HepG2 (cell line): ENCODE data around the gene CTNNA3. TPM values are rescaled to one million over a fixed set of nuclear protein-coding genes. Genes with fewer than 3 reads are reported as not detected.

Experiments used
- ATAC-seq: fragments of 200-7000 bp; cut with Tn5 transposase; 3 replicates; pipeline ENCODE4 v1.9.1; 2020; ENCODE audit warnings: mild to moderate bottlenecking, moderate library complexity
- BruUV-seq: library from RNA; stranded (reverse); fragments of 400-500 nt; replicated peaks from 2 replicates; lab custom pipeline; 2021; lab: Mats Ljungman, UMichigan
- CTCF ChIA-PET: fragments of 300-600 bp; formaldehyde crosslinking; extraction: SDS; loops from one replicate; lab custom pipeline; 2021; ENCODE audit warnings: low total read pairs, inconsistent platforms, low intra/inter-chr PET ratio; lab: Yijun Ruan, JAX
- POLR2A ChIA-PET: fragments of 350-600 bp; sonication (Branson Sonifier 250); formaldehyde crosslinking; loops from one replicate; lab custom pipeline; 2020; ENCODE audit warnings: antibody characterized with exemption, inconsistent platforms; lab: Yijun Ruan, JAX
- DNase-seq: peaks from one replicate; pipeline ENCODE4 v3.0.0-alpha.2; 2015; ENCODE audit warnings: low spot score
- FAIRE-seq: peaks from 3 replicates; lab custom pipeline; 2011; peaks lifted over from hg19 to GRCh38; lab: Jason Lieb, UNC
- H2AFZ ChIP-seq: one replicate; pipeline ENCODE4 v1.6.1; 2011; ENCODE audit warnings: low read length, inconsistent platforms
- H3K27ac ChIP-seq: fragments of 300-600 bp; 3 replicates; pipeline ENCODE4 v1.8.0; 2011; ENCODE audit warnings: mixed run types, mild to moderate bottlenecking, mixed read lengths, low read length, inconsistent platforms; ENCODE audit not compliant: insufficient read depth; ENCODE audit errors: extremely low read length
- H3K27me3 ChIP-seq, 2 experiments: fragments of 200-600 bp in 1 of 2; 2 replicates in 1 of 2; 3 replicates in 1 of 2; pipeline versions ENCODE4 v1.6.0 to v1.8.0; 2011; ENCODE audit warnings: low read length in 2 of 2, mild to moderate bottlenecking in 2 of 2, moderate library complexity in 2 of 2, inconsistent platforms in 1 of 2; ENCODE audit not compliant: insufficient read depth in 2 of 2, control insufficient read depth in 1 of 2
- H3K36me3 ChIP-seq, 2 experiments: fragments of 200-600 bp in 1 of 2; replicated peaks in 1 of 2; 2 replicates in 1 of 2; 3 replicates in 1 of 2; pipeline versions ENCODE4 v1.5.1 to v1.8.0; 2011; ENCODE audit warnings: low read length in 2 of 2, inconsistent platforms in 1 of 2; ENCODE audit not compliant: insufficient read depth in 2 of 2, control insufficient read depth in 1 of 2
- H3K4me1 ChIP-seq: 2 replicates; pipeline ENCODE4 v1.5.1; 2012; ENCODE audit warnings: low read length, inconsistent platforms; ENCODE audit not compliant: insufficient read depth
- H3K4me2 ChIP-seq: 2 replicates; pipeline ENCODE4 v1.6.0; 2011; ENCODE audit warnings: low read depth, low read length, inconsistent platforms
- H3K4me3 ChIP-seq, 3 experiments: fragments of 200-600 bp in 1 of 3; sonication (generic), shearing (Covaris generic) in 1 of 3; replicated peaks in 1 of 3; 2 replicates each; pipeline ENCODE4 v1.5.1; 2011 to 2016; ENCODE audit warnings: low read length in 3 of 3, inconsistent platforms in 2 of 3, low read depth in 2 of 3, mild to moderate bottlenecking in 2 of 3, control low read depth in 1 of 3, mixed read lengths in 1 of 3; ENCODE audit not compliant: insufficient read depth in 1 of 3
- H3K79me2 ChIP-seq: one replicate; pipeline ENCODE4 v1.6.1; 2011; ENCODE audit warnings: low read length, inconsistent platforms; ENCODE audit not compliant: insufficient read depth
- H3K9ac ChIP-seq: 2 replicates; pipeline ENCODE4 v1.6.0; 2011; ENCODE audit warnings: mild to moderate bottlenecking, low read depth, low read length, inconsistent platforms; ENCODE audit not compliant: insufficient read depth
- H3K9me3 ChIP-seq: 2 replicates; pipeline ENCODE4 v1.5.1; 2012; ENCODE audit warnings: mild to moderate bottlenecking, low read length
- H4K20me1 ChIP-seq: 2 replicates; pipeline ENCODE4 v1.6.0; 2011; ENCODE audit warnings: inconsistent platforms, mild to moderate bottlenecking, low read length, moderate library complexity; ENCODE audit not compliant: insufficient read depth
- ARID3A ChIP-seq: IDR thresholded peaks from 2 replicates; pipeline ENCODE4 v1.6.1; 2012; ENCODE audit warnings: low read depth, low read length, improper control_type of control experiment
- BCL6 ChIP-seq: IDR thresholded peaks from 2 replicates; pipeline ENCODE4 v1.6.1; 2016; ENCODE audit warnings: missing genetic modification reagents, missing compliant biosample characterization
- CBX2 ChIP-seq, 2 experiments: fragments of 200-600 bp in 1 of 2; sonication (generic); formaldehyde crosslinking in 1 of 2; IDR thresholded peaks; 2 replicates each; pipeline versions ENCODE4 v1.7.0 to v1.8.1; 2018 to 2022; ENCODE audit warnings: low read depth in 2 of 2, low read length in 1 of 2, mild to moderate bottlenecking in 1 of 2, missing genetic modification reagents in 1 of 2
- FOXA1 ChIP-seq, 2 experiments: fragments of 450-650 bp in 1 of 2; sonication (generic) in 1 of 2; formaldehyde crosslinking in 1 of 2; IDR thresholded peaks; 2 replicates each; pipeline versions ENCODE4 v1.4.0 to v1.6.1; 2016 to 2020; ENCODE audit warnings: missing genetic modification reagents in 1 of 2
- FOXA3 ChIP-seq: IDR thresholded peaks from 2 replicates; pipeline ENCODE4 v1.6.1; 2016; ENCODE audit warnings: missing genetic modification reagents, missing compliant biosample characterization
- NFIC ChIP-seq: IDR thresholded peaks from 2 replicates; pipeline ENCODE4 v1.6.1; 2012; ENCODE audit warnings: mild to moderate bottlenecking, low read length, inconsistent platforms
- PRDM15 ChIP-seq: sonication (generic); formaldehyde crosslinking; IDR thresholded peaks from 2 replicates; pipeline ENCODE4 v1.4.0; 2020; ENCODE audit warnings: missing genetic modification reagents
- ZNF644 ChIP-seq: IDR thresholded peaks from 2 replicates; pipeline ENCODE4 v1.6.1; 2016; ENCODE audit warnings: low read depth
- WGBS: methylation state at CpG from one replicate; pipeline ENCODE4 v1.1.6; 2017; ENCODE audit warnings: low lambda C conversion rate; 5-methylcytosine and 5-hydroxymethylcytosine counted together
- in situ Hi-C: cut with HindIII; loops from 2 replicates; pipeline ENCODE4 v1.10.0; 2017; ENCODE audit warnings: low pct_unique_long_range_greater_than_20kb; ENCODE audit not compliant: extremely low pct_ligation_motif_present
- intact Hi-C: fragments of 100-400 bp; cut with micrococcal nuclease; formaldehyde crosslinking; loops from one replicate; pipeline ENCODE4 v1.10.0; 2022; ENCODE audit not compliant: unreplicated experiment
- polyA plus RNA-seq, 8 experiments: library from polyadenylated mRNA; depleted of rRNA in 3 of 8; stranded (reverse) in 7 of 8; unstranded in 1 of 8; fragments of >200 nt; fragmentation: Illumina TruSeq in 4 of 8; extraction: Trizol in 4 of 8; gene quantifications; 2 replicates each; pipeline versions ENCODE4 v1.2.1 to v1.2.3, GENCODE V29; 2011 to 2016; ENCODE audit warnings: low read depth in 4 of 8, missing spikeins in 1 of 8, mixed read lengths in 1 of 8; ENCODE audit not compliant: insufficient read depth in 1 of 8
- total RNA-seq, 5 experiments: library from RNA; depleted of rRNA; stranded (reverse); fragments of >200 nt; fragmentation: Illumina TruSeq; extraction: Trizol; gene quantifications; 2 replicates each; pipeline ENCODE4 v1.2.3, GENCODE V29; 2016; ENCODE audit warnings: low read depth in 1 of 5

Gene CTNNA3
- total and polyA plus RNA-seq, 2 of the 13 experiments (the other 11 are each of a cell fraction or from before 2014, with no cell fraction given), result not detected

GRCh38 chr10:67119651-67120050 lies 576.3 kb downstream of the CTNNA3 start (continued):
- no peak for TF ChIP-seq FOXA3 (CRISPR knock-in tag)

GRCh38 chr10:67115972-67116371 lies 580.0 kb downstream of the CTNNA3 start:
- CTCF ChIA-PET, result no interaction called here
- POLR2A ChIA-PET, result no interaction called here
- no TSS peak for BruUV-seq
- H3K4me3 ChIP-seq, result no peak overlapping the region
- no peak for DNase-seq
- no peak overlapping the region for H3K27ac ChIP-seq
- peaks cover 10% of the 10 kb centered on the region for H3K4me1 ChIP-seq
- FAIRE-seq, result no peak
- H3K9ac ChIP-seq, result no peak overlapping the region
- ATAC-seq, result no peak
- WGBS, result 4% methylated on average over 1 of the region's 1 CpG
- no peaks in the 10 kb centered on the region for H4K20me1 ChIP-seq
- H2AFZ ChIP-seq, result no peak overlapping the region
- intact Hi-C loops, result no loop called here
- H3K4me2 ChIP-seq, result no peak overlapping the region
- H3K36me3 ChIP-seq, result no peaks in the 10 kb centered on the region
- TF ChIP-seq NFIC, result no peak
- TF ChIP-seq CBX2 (IDR thresholded peaks at IDR 0.05; ENCODE audit: low read depth, low read length), result no peak
- no peak for TF ChIP-seq CBX2 (CRISPR knock-in tag; IDR thresholded peaks at IDR 0.05; ENCODE audit: low read depth)
- in situ Hi-C loops, result no loop called here
- no peaks in the 10 kb centered on the region for H3K27me3 ChIP-seq
- no peaks in the 10 kb centered on the region for H3K9me3 ChIP-seq
- no peaks in the 10 kb centered on the region for H3K79me2 ChIP-seq

- no peak overlapping the region for H3K27ac ChIP-seq
- no peaks in the 10 kb centered on the region for H3K79me2 ChIP-seq
- FAIRE-seq (peak; percentile 21), ATAC-seq (peak; percentile 100), DNase-seq (peak; percentile 71)
- no peak overlapping the region for H2AFZ ChIP-seq
- no peaks in the 10 kb centered on the region for H3K36me3 ChIP-seq
- peaks cover 10% of the 10 kb centered on the region for H3K4me1 ChIP-seq
- H3K4me3 ChIP-seq, result no peak overlapping the region
- no peaks in the 10 kb centered on the region for H3K9me3 ChIP-seq
- intact Hi-C loops, result no loop called here
- H3K9ac ChIP-seq, result no peak overlapping the region
- ChIA-PET POLR2A (no interaction called here), CTCF (no interaction called here)
- no TSS peak for BruUV-seq
- WGBS, result 3% methylated on average over 2 of the region's 2 CpGs
- no peaks in the 10 kb centered on the region for H3K27me3 ChIP-seq
- in situ Hi-C loops, result no loop called here
- no peak overlapping the region for H3K4me2 ChIP-seq
- H4K20me1 ChIP-seq, result no peaks in the 10 kb centered on the region
- TF ChIP-seq BCL6 (0 out of 2 replicates have a peak, but pooled peaks have one; percentile 9), PRDM15 (CRISPR knock-in tag) (no peak), FOXA1 (IDR thresholded peaks at IDR 0.05) (0 out of 2 replicates have a peak, but pooled peaks have one; percentile 11), FOXA1 (CRISPR knock-in tag; IDR thresholded peaks at IDR 0.05) (peak; percentile 52; the same call in 1 of the 2 replicates), ARID3A (peak; percentile 56; the same call in 1 of the 2 replicates), ZNF644 (peak; percentile 41; the same call in 1 of the 2 replicates)
Measured at GRCh38 chr10:67114945-67115344, 581.0 kb downstream of the CTNNA3 start.
